Erythroblast (primary cell): Measurements from ENCODE around the gene DGKI.
"Not testable (repeated sequence)": the region's sequence is repeated elsewhere in the genome, so short reads cannot be mapped to it uniquely, and the experiment has no call there.

Experiments used
- DNase-seq, 2 experiments: peaks; one replicate each; lab custom pipeline; 2025; lab: John Stamatoyannopoulos, UW
- GATA1 ChIP-seq: IDR thresholded peaks from 2 replicates; pipeline ENCODE4 v1.6.1; 2011; ENCODE audit warnings: low read depth, mild to moderate bottlenecking, control low read depth, low read length, moderate library complexity
- POLR2A ChIP-seq: IDR thresholded peaks from 2 replicates; pipeline ENCODE4 v1.6.1; 2011; ENCODE audit warnings: mild to moderate bottlenecking, low read length

The DGKI gene

GRCh38 chr7:137836113-137836509 lies 10.7 kb downstream of the DGKI start:
- TF ChIP-seq GATA1 (no peak), POLR2A (no peak)
- DNase-seq: no peak

DNA sequence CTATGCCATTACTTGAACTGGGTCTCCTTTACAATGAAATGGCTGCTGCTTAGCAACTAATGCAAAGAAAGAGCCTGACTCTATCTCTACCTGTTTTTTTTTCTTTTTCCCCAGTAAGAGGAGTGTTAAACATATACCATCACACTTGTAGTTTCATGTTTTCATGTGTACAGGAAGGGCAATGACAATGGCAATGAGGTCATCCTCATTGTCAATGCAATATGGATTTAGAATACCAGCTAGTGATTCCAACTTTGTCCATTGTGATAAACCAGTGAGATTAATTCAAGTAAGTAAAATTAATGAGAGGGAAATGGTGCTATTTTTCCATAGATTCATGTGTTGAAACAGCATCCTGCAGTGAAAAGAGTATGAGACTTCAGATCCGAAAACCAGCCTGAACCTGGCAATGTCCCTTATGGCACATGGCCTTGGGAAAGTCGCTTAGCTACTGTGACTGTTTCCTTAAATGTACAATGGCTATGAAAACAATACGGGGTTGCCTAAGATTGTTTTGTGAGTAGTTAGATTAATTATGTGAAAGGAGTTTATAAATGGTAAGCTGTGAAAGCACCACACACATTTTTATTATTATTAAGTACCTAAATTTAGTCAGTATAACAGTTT lies 11.2 kb downstream of the DGKI start:
- no peak for DNase-seq
- no peak for TF ChIP-seq GATA1
- TF ChIP-seq POLR2A: no peak

DNA sequence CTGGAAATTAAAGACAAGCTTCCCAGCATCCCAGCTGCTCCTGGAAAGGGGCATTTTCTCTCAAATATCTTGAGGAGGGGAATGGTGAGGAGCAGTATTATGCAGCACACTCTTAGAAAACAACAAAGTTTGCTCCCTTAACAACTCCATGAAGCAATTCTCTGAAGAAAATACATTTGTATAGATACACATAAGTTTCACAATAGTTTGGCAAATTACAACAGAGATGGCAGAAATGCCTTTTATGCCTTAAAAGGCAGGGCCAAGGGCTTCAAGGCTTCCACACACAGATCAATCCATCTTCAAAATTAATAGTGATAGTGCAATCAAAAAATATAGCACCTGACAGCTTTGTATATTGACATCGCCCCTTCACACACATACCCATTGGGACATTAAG lies 12.2 kb downstream of the DGKI start:
- TF ChIP-seq POLR2A: no peak
- no peak for TF ChIP-seq GATA1
- no peak for DNase-seq

DNA sequence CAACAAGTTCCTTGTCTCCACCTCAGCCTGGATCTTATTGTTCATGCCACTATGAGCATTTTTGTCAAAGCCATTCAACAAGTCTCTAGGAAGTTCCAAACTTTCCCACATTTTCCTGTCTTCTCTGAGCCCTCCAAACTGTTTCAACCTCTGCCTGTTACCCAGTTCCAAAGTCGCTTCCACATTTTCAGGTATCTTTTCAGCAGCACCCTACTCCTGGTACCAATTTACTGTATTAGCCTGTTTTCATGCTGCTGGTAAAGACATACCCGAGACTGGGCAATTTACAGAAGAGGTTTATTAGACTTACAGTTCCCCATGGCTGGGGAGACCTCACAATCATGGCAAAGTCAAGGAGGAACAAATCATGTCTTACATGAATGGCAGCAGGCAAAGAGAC lies 13.8 kb downstream of the DGKI start:
- not testable (repeated sequence) for DNase-seq

GRCh38 chr7:137832382-137832781 lies 14.4 kb downstream of the DGKI start:
- no peak for TF ChIP-seq POLR2A
- no peak for TF ChIP-seq GATA1
- DNase-seq: no peak

GRCh38 chr7:137831555-137831954 lies 15.2 kb downstream of the DGKI start:
- not testable (repeated sequence) for DNase-seq

DNA sequence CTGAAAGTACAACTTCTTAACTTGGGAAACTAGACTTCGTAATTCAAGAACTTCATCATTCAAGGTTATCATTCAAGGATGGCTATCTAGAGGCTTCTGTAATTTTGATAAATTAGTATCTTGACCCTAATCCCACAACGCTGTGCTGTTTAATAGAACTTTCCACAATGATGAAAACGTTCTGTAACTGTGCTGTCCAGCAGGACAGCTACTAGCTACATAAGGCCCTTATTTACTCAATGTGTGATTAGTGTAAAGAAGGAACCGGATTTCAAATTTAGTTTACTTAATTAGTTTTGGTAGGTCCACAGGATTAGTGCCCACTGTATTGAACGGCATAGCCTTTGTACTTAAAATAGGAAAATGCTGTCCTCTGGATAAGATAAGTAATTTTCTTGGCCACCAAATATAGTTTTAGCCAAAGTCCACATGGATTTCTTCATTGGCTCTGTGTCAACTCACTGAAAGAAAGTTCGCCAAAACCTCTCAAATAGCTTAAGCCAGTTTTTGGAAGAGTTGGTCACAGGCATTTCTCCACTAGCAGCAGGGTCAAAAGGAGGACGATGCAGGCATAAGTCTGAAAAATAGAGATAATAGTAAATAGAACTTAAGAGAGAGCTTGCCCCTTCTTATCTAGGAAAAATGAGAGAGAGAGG lies 17.3 kb downstream of the DGKI start:
- TF ChIP-seq GATA1 (no peak), POLR2A (no peak)
- no peak for DNase-seq

DNA sequence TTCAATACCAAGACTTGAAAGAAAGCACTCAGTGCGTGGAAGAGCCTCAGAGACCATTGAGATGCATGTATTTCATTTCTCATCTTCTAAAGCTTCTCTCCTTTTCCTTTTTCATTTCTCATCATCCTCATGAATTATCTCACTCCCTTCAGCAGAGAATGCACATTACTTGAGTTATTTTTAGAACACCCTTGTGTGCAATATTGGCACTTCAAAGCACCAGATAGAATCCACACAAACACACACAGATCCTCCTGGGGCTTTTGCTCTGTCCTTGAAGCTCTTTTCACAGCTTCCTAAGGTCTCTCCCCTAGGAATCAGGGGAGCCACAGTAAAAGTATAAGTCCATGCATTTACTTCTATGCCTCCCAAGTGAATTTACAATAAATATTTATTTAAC lies 18.3 kb downstream of the DGKI start:
- TF ChIP-seq GATA1 (no peak), POLR2A (no peak)
- DNase-seq: no peak

DNA sequence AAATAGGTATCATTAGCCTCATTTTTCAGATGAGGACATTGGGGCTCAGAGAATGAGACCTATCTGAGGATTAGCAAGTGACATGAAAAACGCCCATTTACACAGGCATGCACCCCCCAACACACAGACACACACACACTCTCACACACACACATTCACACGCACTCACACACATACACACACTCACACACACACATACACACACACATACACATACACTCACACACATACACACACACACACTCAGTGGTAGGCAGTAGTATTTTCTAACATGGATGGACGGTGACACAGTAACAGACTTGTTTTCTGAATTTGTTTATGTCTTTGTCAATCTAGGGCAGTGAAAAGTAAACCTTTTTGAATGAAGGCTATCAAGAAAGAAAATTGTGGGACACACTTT lies 21.3 kb downstream of the DGKI start:
- DNase-seq: no peak
- TF ChIP-seq POLR2A (no peak), GATA1 (no peak)

GRCh38 chr7:137820677-137821420 lies 25.9 kb downstream of the DGKI start:
- no peak for DNase-seq
- TF ChIP-seq POLR2A (no peak), GATA1 (no peak)

- no peak for DNase-seq
- TF ChIP-seq POLR2A (no peak), GATA1 (no peak)
These were observed 26.6 kb downstream of the DGKI start for GRCh38 chr7:137820156-137820555.

DNA sequence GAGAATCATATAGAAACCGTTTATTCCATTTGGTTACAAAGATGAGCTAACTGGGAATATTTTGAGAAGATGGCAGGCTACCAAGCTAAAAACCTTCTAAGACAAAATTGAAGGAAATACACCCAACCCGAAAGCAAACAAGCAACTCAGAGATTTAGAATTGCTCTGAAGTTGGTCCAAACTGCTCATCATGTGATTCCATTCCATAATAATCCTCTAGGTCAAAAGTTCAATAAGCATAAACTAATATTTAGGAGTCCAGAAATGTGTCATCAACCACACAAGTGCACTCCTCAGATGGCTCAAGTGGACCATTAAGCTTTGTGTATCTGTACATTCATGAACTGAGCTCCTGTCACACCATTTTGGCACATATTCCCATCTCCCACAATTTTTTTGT lies 28.7 kb downstream of the DGKI start:
- DNase-seq: no peak
- no peak for TF ChIP-seq POLR2A
- TF ChIP-seq GATA1: no peak

DNA sequence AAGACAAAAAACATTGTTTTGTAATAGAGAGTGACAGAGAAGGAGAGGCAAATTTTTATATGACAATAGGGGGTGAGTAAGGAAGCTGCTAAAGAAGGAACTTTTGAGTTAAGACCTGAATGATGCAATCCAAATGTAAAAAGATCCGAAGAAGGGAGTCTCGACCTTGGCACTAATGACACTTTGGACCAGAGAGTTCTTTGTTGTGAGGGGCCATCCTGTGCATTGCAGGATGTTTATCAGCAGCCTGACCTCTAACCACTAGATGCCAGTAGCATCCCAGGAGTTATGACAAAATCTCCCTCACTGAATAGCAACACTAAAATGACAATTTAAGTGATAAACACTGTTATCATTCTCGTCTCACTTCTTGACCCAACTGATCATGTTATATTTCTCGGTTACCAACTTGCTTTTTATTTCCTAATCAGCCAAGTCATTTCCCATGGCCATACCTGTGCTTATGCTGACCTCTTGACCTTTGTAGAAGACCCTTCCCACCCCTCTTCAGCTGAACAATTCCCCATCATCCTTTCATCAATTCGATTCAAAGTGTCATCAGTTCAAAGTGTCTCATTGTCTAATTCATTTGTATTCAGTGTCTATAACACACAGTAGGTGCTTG lies 30.0 kb downstream of the DGKI start:
- peak; percentile 5 to 18 for DNase-seq
- TF ChIP-seq GATA1 (no peak), POLR2A (no peak)

DNA sequence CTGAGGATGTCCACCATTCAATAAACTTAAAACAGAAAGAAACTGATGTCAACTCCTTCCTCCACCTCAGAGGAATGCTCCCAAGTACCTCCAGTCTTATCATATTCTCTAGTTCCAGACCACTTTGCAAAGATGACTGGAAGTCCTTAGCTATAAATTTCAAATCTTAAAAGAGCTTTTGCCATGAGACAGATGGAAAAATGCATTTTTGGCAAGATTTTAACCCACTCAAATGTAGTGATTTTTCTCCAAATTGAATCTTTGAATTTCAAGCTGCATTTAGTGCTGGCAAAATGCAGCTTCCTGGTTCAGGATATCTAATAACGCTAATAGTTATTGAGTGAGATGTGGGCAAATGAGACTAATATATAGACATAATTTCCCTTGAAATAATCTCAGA lies 33.2 kb downstream of the DGKI start:
- no peak for DNase-seq

More for the DNA sequence above, 33.2 kb downstream of the DGKI start:
- TF ChIP-seq GATA1: no peak
- no peak for TF ChIP-seq POLR2A
